HTERT RPE-1 (cell line): Measurements from ENCODE around the gene ARHGEF12.

Experiments
- in situ Hi-C: fragments of 300-500 bp; cut with MboI; formaldehyde crosslinking; loops from 4 replicates; pipeline ENCODE4 v1.14.3; 2020; ENCODE audit warnings: low sequenced_read_pairs

ARHGEF12 gene

DNA sequence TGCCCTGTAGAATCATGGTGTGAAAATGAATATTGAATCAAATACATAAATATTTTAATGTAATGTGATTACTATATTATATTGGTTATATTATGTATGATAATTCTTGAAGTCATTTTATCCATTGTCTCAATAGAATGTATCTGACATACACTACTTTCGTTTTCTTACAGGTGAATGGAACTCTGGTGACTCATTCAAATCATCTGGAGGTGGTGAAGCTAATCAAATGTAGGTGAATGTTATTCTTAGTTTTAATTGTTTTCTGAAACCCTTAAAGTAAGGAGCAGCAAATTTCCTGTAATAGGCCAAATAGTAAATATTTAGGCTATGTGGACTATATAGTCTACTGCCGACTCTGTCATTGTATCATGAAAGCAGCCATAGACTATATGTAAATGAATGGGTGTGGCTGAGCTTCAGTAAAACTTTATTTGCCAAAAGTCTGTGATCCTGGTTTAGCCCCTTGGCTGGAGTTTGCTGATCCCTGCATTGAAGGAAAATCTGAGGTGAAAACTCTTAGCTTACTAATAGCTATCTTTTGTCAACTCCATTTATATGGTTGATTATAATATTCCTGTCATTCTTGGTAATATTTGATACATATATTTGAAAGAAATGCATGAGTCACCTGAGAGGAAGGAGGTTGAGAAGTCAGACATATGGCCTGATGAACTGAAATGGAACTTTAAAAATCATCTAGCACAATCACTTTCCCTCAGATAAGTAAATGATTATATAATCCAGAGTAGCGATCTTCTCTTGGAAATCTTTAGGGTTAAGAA is 88.2 kb downstream of the ARHGEF12 start:
- in situ Hi-C loops, result no loop called here

GRCh38 chr11:120424970-120425332 is 88.7 kb downstream of the ARHGEF12 start:
- in situ Hi-C loops, result no loop called here

GRCh38 chr11:120425527-120425926 is 89.3 kb downstream of the ARHGEF12 start:
- in situ Hi-C loops, result no loop called here

DNA sequence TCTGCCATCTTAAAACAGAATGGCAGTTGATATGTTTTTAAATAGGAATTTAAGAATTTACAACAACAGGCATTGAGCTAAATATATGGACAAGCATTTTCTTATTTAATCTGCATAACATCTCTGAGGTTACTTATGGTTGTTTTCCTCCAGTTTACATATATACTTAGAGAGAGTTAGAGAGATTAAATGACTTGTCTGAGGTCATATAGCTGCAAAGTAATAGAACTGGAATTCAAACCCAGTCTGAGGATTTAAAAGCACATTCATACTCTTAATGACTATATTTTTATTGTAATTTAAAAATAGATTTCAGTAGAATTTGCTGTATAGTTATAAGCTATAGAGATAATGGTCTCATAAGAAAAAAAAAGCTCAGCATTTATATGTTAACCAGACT is 93.9 kb downstream of the ARHGEF12 start:
- in situ Hi-C loops, result no loop called here

GRCh38 chr11:120431633-120432032 is 95.4 kb downstream of the ARHGEF12 start:
- in situ Hi-C loops, result no loop called here

DNA sequence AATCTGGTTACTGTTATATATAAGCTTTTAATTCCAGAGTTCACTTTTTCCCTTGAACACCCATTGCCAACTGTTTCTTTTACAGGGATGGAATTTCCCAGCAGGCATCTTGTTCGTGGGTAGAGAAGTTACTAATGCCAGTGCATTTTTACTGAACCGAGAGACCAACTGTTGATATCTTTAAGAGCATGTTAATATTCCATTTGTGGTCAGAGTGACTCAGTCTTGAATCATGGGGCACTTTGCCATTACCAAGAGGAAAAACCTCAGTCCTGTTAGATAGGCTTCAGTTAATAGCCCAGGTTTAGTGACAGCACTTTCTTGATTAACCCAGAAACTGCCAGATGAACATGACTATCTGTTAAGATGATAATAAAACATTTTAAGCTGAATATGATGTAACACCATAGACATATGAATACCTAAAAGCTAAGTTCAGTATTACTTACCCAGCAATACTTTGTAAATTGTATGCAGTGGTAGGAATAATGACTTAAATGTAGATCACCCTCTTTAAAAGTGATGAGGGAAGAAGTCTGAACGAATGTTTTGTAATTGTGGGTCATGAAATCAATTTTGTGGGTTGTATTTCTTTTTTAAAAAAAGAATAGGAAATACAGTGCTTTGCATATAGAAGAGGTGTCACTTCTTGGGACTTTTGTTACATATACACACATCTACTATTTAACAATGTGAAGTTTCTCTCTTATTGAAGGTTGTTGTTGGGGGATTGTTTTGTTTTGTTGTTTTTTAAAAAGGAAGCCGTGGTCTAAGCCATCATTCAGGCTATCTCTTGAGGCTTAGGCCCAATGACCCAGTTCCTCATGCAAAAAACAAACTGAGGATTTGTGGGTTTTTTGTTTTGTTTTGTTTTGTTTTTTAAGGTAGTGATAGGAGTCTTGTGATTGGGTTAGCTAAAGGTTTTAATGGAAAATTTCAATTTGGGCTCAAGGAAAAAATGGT is 96.1 kb downstream of the ARHGEF12 start:
- in situ Hi-C loops, result no loop called here

DNA sequence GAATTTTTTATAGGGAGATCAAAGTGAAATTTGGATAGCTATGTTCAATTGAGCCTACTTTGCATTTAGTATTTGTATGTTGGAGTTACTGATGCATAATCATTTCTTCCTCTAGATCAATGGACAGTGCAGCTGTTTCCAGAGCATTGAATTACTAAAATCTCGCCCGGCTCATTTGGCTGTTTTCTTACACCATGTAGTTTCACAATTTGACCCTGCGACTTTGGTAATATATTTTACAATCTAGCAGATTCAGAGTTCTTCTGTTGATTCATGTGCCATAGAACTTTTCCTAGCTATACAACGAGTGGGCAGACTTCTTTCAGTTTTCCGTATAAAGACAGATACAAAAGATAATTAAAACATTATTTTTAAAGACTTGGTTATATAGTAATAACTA is 105.4 kb downstream of the ARHGEF12 start:
- in situ Hi-C loops, result no loop called here

DNA sequence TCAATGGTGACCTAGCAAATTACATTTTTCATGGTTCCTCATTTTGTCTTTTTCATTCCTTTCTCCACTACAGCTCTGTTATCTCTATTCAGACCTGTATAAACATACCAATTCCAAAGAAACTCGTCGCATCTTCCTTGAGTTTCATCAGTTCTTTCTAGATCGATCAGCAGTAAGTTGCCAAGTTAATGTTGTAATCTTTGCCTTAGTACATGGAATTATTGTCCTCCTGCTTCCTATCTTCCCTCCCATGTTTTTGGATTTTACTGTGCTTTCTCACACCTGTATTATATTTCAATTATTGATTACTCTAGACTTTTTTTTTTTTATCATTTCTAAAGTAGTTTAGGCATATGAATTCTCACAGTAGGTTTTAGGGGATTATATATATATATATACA is 105.8 kb downstream of the ARHGEF12 start:
- in situ Hi-C loops, result no loop called here

GRCh38 chr11:120446802-120447201 is 110.6 kb downstream of the ARHGEF12 start:
- in situ Hi-C loops, result no loop called here

DNA sequence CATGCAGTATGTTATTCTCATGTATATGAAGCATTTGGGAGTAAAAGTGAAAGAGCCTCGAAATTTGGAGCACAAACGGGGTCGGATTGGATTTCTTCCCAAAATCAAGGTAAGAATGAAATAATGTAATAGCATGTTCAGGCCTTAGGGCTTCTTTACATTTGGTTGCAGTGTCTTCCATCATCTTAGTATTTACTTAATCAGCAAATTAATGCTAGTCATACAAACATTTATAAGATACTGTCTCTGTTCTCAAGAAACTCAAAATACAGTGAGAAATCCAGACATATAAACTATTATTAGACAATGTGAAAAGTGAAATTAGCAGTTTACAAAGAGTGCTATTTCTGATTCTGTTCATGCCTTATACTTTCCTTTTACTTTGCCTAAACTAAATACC is 112.0 kb downstream of the ARHGEF12 start:
- in situ Hi-C loops, result no loop called here

DNA sequence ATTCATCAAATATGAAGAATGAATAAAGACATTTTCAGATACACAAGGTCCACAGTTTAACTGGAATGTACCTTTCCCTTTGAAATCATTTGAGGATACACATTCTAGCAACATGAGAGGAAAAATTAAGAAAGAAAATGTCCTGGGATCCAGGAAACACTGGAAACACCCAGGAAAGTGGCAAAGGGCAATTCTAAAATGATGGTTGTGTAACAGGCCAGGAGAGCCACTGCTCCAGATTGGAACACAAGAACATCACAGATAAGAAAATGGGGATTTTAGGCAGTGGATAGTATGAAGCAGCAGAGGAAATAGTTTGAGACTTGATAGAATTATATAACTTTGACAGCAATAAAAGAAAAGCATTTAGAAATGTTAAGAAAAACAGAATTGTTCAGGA is 119.3 kb downstream of the ARHGEF12 start:
- in situ Hi-C loops, result no loop called here

GRCh38 chr11:120457996-120458395 is 121.8 kb downstream of the ARHGEF12 start:
- in situ Hi-C loops, result no loop called here

DNA sequence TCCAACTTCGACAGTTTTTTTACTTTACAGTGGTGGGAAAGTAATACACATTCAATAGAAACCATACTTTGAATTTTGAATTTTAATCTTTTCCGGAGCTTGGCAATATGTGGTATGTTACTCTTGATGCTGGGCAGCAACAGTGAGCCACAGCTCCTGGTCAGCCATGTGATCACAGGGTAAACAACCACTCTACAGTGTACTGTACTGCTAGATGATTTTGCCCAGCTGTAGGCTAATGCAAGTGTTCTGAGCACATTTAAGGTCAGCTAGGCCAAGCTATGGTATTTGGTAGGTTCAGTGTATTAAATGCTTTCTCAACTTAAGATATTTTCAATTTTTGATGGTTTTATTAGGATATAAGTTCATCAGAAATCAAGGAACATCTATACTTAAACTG is 126.6 kb downstream of the ARHGEF12 start:
- in situ Hi-C loops, result no loop called here

GRCh38 chr11:120465921-120466534 is 129.8 kb downstream of the ARHGEF12 start:
- in situ Hi-C loops, result no loop called here

- in situ Hi-C loops, result no loop called here
Observed at GRCh38 chr11:120467627-120468026, 131.4 kb downstream of the ARHGEF12 start.

- in situ Hi-C loops, result no loop called here
Observed at GRCh38 chr11:120471131-120471530, 134.9 kb downstream of the ARHGEF12 start.

GRCh38 chr11:120471994-120472393 is 135.8 kb downstream of the ARHGEF12 start:
- in situ Hi-C loops, result no loop called here

GRCh38 chr11:120473503-120473902 is 137.3 kb downstream of the ARHGEF12 start:
- in situ Hi-C loops, result no loop called here

DNA sequence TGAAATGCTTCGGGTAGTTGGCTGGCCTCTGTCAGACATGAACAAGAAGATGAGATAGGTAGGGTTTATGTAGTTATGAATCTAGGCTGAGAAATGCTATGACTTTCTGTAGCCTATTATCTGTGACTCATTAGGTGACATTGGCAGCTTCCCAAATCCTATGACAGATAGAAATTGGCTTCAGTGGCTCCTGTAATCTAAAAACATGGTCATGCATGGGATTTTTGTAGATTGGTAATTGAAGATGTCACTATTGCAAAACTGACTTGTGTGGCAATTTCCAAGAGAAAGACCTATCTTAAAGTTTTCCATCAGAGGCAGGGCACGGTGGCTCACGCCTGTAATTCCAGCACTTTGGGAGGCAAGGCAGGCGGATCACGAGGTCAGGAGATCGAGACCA is 145.9 kb downstream of the ARHGEF12 start:
- in situ Hi-C loops, result no loop called here

DNA sequence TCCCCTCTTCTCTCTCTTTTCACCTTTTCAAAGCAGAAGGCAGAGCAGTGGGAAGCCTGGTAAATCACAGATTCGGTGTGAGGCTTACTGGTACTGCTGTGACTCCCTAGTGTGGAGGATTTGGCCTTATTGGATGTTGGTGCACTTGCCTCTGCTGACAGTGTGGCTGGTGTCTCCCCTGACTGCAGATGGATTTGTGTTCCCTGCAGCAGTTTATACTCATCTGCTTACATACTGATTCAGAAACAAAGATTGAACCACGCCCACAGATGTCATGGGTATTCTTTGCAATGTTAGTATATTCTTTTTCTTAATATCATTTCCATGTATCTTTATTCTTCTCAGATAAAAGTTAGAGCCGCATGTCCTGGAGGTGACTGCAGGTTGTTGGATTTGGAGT is 148.5 kb downstream of the ARHGEF12 start:
- in situ Hi-C loops, result no loop called here

GRCh38 chr11:120486138-120486537 is 149.9 kb downstream of the ARHGEF12 start:
- in situ Hi-C loops, result no loop called here

DNA sequence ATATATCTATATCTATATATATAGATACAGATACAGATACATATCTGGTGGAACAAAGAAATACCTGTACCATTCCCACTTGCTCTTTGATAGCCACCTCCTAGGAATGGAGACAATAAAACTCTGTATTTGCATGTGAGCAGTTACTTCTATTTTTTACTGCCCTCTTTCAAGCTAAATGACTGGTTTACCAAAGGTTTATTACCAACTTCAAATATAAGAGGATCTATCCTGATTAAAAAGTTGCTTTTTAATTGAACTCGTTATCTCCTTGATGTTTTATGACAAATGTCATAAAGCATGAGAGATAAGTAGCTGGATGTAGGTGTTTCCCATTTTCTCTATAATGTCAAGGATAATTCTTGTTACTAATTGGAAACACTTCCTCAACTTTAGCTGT is 153.6 kb downstream of the ARHGEF12 start:
- in situ Hi-C loops, result no loop called here
